ENCODE results near the gene TBL1X.

The TBL1X gene

DNA sequence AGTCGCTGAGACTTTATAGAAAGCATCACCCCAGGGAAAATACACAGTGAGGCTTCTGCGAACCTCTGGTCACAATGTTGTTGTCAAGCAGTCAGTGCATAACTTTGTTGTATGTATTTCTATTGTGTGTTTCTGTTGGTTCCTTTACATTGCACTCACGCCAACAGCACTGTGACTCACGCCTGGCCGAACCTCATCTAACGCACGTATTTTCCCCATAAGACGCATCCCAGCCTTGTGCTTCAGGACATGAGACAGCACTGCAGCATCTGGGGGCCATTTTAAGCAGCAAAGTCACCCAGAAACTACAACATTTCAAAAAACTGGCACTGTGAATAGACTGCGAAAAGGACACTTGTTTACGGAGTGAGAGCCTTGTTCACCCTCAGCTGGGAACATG, 30.6 kb downstream of the TBL1X start:
- no peak for DNase-seq (ENCODE audit: low read depth)
- no peak overlapping the region for H3K4me3 ChIP-seq (ENCODE audit: low read depth, low read length)
- TF ChIP-seq, protein P1, sequence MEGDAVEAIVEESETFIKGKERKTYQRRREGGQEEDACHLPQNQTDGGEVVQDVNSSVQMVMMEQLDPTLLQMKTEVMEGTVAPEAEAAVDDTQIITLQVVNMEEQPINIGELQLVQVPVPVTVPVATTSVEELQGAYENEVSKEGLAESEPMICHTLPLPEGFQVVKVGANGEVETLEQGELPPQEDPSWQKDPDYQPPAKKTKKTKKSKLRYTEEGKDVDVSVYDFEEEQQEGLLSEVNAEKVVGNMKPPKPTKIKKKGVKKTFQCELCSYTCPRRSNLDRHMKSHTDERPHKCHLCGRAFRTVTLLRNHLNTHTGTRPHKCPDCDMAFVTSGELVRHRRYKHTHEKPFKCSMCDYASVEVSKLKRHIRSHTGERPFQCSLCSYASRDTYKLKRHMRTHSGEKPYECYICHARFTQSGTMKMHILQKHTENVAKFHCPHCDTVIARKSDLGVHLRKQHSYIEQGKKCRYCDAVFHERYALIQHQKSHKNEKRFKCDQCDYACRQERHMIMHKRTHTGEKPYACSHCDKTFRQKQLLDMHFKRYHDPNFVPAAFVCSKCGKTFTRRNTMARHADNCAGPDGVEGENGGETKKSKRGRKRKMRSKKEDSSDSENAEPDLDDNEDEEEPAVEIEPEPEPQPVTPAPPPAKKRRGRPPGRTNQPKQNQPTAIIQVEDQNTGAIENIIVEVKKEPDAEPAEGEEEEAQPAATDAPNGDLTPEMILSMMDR (conservative IDR thresholded peaks at IDR 0.05; ENCODE audit: low read depth, low read length) = no peak

GRCh38 chrX:9498236-9498635, 33.4 kb downstream of the TBL1X start:
- H3K4me3 ChIP-seq (ENCODE audit: low read depth, low read length) = no peak overlapping the region
- TF ChIP-seq, protein P1 (conservative IDR thresholded peaks at IDR 0.05; ENCODE audit: low read depth, low read length) = no peak
- DNase-seq (ENCODE audit: low read depth) = no peak

DNA sequence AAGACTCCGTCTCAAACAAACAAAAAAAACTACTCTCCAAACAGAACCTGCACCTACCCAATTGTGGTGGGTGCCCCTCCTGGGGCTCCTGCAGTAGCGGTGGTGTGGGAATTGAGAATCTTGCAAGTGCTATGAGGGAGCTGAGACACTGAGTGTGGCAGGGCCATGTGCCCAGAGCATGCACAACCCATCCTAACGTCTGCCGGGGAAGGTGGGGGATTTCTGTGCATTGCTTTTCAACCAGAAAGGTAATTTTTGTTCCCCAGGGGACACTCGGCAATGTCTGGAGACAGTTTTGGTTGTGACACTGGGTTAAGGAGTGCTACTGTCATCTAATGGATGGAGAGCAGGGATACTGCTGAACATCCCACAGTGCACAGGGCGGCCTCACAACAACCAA, 35.7 kb downstream of the TBL1X start:
- DNase-seq (ENCODE audit: low read depth) = no peak
- H3K4me3 ChIP-seq (ENCODE audit: low read depth, low read length) = no peak overlapping the region
- TF ChIP-seq, protein P1 (conservative IDR thresholded peaks at IDR 0.05; ENCODE audit: low read depth, low read length) = no peak

DNA sequence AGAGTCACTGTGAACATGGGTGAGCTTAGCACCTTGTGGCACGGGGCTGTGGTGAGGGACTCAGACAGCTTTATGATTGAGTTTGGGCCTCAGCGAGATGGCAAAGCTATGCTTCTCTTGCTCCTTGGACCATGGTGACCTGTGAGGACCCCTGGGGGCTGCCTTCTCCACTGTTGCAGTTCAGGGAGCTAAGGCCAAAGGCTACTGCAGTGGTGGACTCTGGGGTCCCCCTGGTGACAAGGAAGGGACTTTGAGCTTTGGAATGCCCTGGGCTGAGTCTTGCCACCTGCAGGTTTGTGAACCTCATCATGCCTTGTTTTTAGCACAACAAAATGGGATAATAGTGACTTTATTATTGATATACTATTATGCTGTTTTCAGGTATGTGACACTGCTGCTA, 36.5 kb downstream of the TBL1X start:
- H3K4me3 ChIP-seq (ENCODE audit: low read depth, low read length) = no peak overlapping the region
- TF ChIP-seq, protein P1 (conservative IDR thresholded peaks at IDR 0.05; ENCODE audit: low read depth, low read length) = no peak
- DNase-seq (ENCODE audit: low read depth) = no peak

DNA sequence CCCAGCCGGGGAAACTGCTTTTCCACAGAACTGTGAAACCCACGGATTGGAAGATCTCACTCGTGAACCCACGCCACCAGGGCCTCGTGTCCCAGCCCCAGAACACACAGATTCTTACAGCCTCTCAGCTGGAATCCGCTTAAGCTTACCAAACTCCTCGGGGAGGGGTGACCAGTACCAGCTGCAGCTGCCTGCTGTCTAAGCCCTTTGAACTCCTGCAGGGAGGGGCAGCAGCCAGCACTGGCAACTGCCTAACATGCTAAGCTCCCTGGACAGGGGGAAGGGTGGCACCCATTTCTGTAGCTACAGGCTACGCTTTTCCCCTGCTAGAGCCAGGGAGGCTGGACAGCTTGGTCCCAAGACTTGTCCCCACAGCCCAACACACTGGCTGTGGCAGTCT, 38.4 kb downstream of the TBL1X start:
- no peak for DNase-seq (ENCODE audit: low read depth)
- TF ChIP-seq, protein P1 (conservative IDR thresholded peaks at IDR 0.05; ENCODE audit: low read depth, low read length) = no peak
- H3K4me3 ChIP-seq (ENCODE audit: low read depth, low read length) = no peak overlapping the region

- H3K4me3 ChIP-seq (ENCODE audit: low read depth, low read length) = no peak overlapping the region
- no peak for DNase-seq (ENCODE audit: low read depth)
- TF ChIP-seq, protein P1 (conservative IDR thresholded peaks at IDR 0.05; ENCODE audit: low read depth, low read length) = no peak
These were observed 45.5 kb downstream of the TBL1X start for GRCh38 chrX:9510366-9510765.

DNA sequence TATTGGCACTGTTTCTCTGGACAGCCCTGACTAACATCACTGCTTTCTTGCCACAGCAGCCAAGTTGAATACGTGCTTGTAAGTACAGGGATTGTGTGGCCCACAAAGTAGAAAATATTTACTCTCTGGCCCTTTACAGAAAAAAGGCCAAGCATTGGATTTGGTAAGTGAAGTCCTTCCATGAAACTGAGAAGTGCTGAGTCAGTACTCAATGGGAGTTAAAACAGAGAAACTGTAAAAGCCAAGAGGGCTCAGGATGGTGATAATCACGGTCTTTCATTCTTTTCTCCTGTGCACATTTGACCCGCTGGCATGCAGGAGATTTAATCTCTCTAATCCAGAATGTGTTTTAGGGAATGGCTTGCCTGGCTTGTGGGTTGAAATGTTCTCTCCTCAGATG, 46.1 kb downstream of the TBL1X start:
- H3K4me3 ChIP-seq (ENCODE audit: low read depth, low read length) = no peak overlapping the region
- no peak for DNase-seq (ENCODE audit: low read depth)
- TF ChIP-seq, protein P1 (conservative IDR thresholded peaks at IDR 0.05; ENCODE audit: low read depth, low read length) = no peak

All from choroid plexus epithelial cell (primary cell).